ENCODE results near the gene LRCH4. TPM values are rescaled to one million over a fixed set of nuclear protein-coding genes. Genes with fewer than 3 reads are reported as not detected.
A peak's percentile ranks its signal among the peaks of the same experiment; 100 is the strongest.

The LRCH4 gene
- 69.5 and 71.4 TPM in 2 replicates for total RNA-seq (2022)
- Bru-seq, nascent RNA = percentile 77 among the genes with signal in this experiment
- percentile 73 among the genes with signal in this experiment for BruChase-seq, experiment 1, labeled RNA remaining after a 2-hour chase
- percentile 75 among the genes with signal in this experiment for BruChase-seq, experiment 2, labeled RNA remaining after a 6-hour chase
- long read RNA-seq, transcript LRCH4-201 (18 exons, 2,552 nt) = major isoform, 56 of 104 reads
- long read RNA-seq, partial matches to known transcripts = 10 of 104 reads
- long read RNA-seq, other reads (novel, unspliced or antisense) = 37 of 104 reads

GRCh38 chr7:100585511-100586265, at the start of gene LRCH4:
TSS of gene LRCH4 (minus strand) at chr7:100586129. CDS start at chr7:100586100, 29 bp downstream.
- H3K4me3 Mint-ChIP-seq (ENCODE audit: unreplicated experiment) = peak within 1 kb of the TSS; percentile 86
- Histone ChIP-seq H3K4me1 (peaks cover 13% of the 10 kb centered on the region), H3K4me3 (ENCODE audit: low read depth, low read length) (peak within 1 kb of the TSS; percentile 74), H3K27me3 (replicated peaks; ENCODE audit: control insufficient read depth, insufficient read depth, low read length) (no peaks in the 10 kb centered on the region), H3K36me3 (ENCODE audit: control insufficient read depth, insufficient read depth, low read length) (peaks cover 17% of the 10 kb centered on the region; the same call in 1 of the 2 replicates), H3K9me3 (no peaks in the 10 kb centered on the region)
- H3K27me3 Mint-ChIP-seq (ENCODE audit: insufficient read depth, unreplicated experiment) = no peaks in the 10 kb centered on the region
- peaks cover 25% of the 10 kb centered on the region for H3K36me3 Mint-ChIP-seq (ENCODE audit: insufficient read depth, unreplicated experiment)
- POLR2A ChIA-PET = interaction anchor here (0.5 to 3.6 kb wide), 32 partner anchors 9 to 1105 kb away, joined by 3 to 60 read pairs (median 5); partner anchors contain the start of genes AGFG2, GIGYF1, GNB2 and MEPCE
- CTCF ChIA-PET = interaction anchor here (0.6 to 3.5 kb wide), 28 partner anchors 13 to 453 kb away, joined by 3 to 18 read pairs (median 5); partner anchors contain the start of genes GIGYF1, MOSPD3, NYAP1 and POP7
- TSS peak; percentile 42 for BruUV-seq (replicated peaks)
- DNase-seq = peak; percentile 81 to 85
- H3K9me3 Mint-ChIP-seq (ENCODE audit: unreplicated experiment) = no peaks in the 10 kb centered on the region
- intact Hi-C loops (cut with micrococcal nuclease; ENCODE audit: unreplicated experiment) = loop anchor here (1.0 to 2.0 kb wide), 5 partner anchors 19 to 267 kb away; partner anchors contain the start of genes GNB2, MOSPD3 and SLC12A9
- peaks cover 11% of the 10 kb centered on the region for H3K4me1 Mint-ChIP-seq (ENCODE audit: low read depth, unreplicated experiment)
- TF ChIP-seq CTCF (IDR thresholded peaks at IDR 0.05; ENCODE audit: insufficient read depth in 1 of 2, low read depth in 1 of 2, low read length in 1 of 2, severe bottlenecking in 1 of 2, unreplicated experiment in 1 of 2) = no peak
- H3K27ac Mint-ChIP-seq (ENCODE audit: unreplicated experiment) = peak within 1 kb of the TSS; percentile 93

GRCh38 chr7:100632951-100633717, 47.2 kb upstream of the LRCH4 start:
- H3K4me1 Mint-ChIP-seq (ENCODE audit: low read depth, unreplicated experiment) = no peaks in the 10 kb centered on the region

More at GRCh38 chr7:100632951-100633717, 47.2 kb upstream of the LRCH4 start:
- Histone ChIP-seq H3K9me3 (no peaks in the 10 kb centered on the region), H3K27me3 (replicated peaks; ENCODE audit: control insufficient read depth, insufficient read depth, low read length) (no peaks in the 10 kb centered on the region), H3K36me3 (ENCODE audit: control insufficient read depth, insufficient read depth, low read length) (no peaks in the 10 kb centered on the region), H3K4me1 (no peaks in the 10 kb centered on the region), H3K4me3 (ENCODE audit: low read depth, low read length) (peak overlapping the region; percentile 52)
- Mint-ChIP-seq H3K27ac (ENCODE audit: unreplicated experiment) (peak overlapping the region; percentile 92), H3K9me3 (ENCODE audit: unreplicated experiment) (no peaks in the 10 kb centered on the region), H3K4me3 (ENCODE audit: unreplicated experiment) (peak overlapping the region; percentile 79), H3K36me3 (ENCODE audit: insufficient read depth, unreplicated experiment) (peaks cover 22% of the 10 kb centered on the region), H3K27me3 (ENCODE audit: insufficient read depth, unreplicated experiment) (no peaks in the 10 kb centered on the region)
- DNase-seq = peak; percentile 85 to 86
- intact Hi-C loops (cut with micrococcal nuclease; ENCODE audit: unreplicated experiment) = loop anchor here (1.0 to 5.0 kb wide), 3 partner anchors 28 to 59 kb away; partner anchors contain the start of genes GIGYF1 and GNB2
- CTCF ChIA-PET = interaction anchor here (0.6 to 3.5 kb wide), 21 partner anchors 12 to 363 kb away, joined by 3 to 39 read pairs (median 6); partner anchors contain the start of genes EPHB4, FBXO24, GNB2 and LRCH4
- peak; percentile 67 to 70 for TF ChIP-seq CTCF (IDR thresholded peaks at IDR 0.05; ENCODE audit: insufficient read depth in 1 of 2, low read depth in 1 of 2, low read length in 1 of 2, severe bottlenecking in 1 of 2, unreplicated experiment in 1 of 2)
- POLR2A ChIA-PET = interaction anchor here (0.6 to 1.6 kb wide), 6 partner anchors 21 to 73 kb away, joined by 3 to 15 read pairs (median 5); partner anchors contain the start of genes FBXO24, LRCH4, MOSPD3 and POP7
- no TSS peak for BruUV-seq (replicated peaks)
